Nephron progenitor cell (in vitro differentiated cells): ENCODE data around the gene DNAJC30.

Source experiments
- DNase-seq: peaks from one replicate; pipeline ENCODE4 v3.0.0; 2021
- H3K27ac Mint-ChIP-seq: 2 replicates; pipeline ENCODE4 v1.8.0; 2021; ENCODE audit warnings: mild to moderate bottlenecking, moderate library complexity, mixed read lengths
- H3K27me3 Mint-ChIP-seq: 2 replicates; pipeline ENCODE4 v1.8.0; 2021; ENCODE audit warnings: mild to moderate bottlenecking, low read depth, mixed read lengths; ENCODE audit not compliant: poor library complexity
- H3K36me3 Mint-ChIP-seq: 2 replicates; pipeline ENCODE4 v1.8.0; 2021; ENCODE audit warnings: low read depth, mixed read lengths
- H3K4me1 Mint-ChIP-seq: 2 replicates; pipeline ENCODE4 v1.8.0; 2021; ENCODE audit warnings: mixed read lengths
- H3K4me3 Mint-ChIP-seq: 2 replicates; pipeline ENCODE4 v1.8.0; 2021; ENCODE audit warnings: mild to moderate bottlenecking, moderate library complexity, mixed read lengths
- H3K9me3 Mint-ChIP-seq: 2 replicates; pipeline ENCODE4 v1.8.0; 2021; ENCODE audit warnings: mild to moderate bottlenecking, moderate library complexity, mixed read lengths
- TF ChIP-seq, protein P1 (sequence below): fragments of 200-600 bp; sonication (generic); IDR thresholded peaks from 2 replicates; pipeline ENCODE4 v1.5.0; 2021; ENCODE audit warnings: antibody characterized with exemption

The DNAJC30 gene

DNA sequence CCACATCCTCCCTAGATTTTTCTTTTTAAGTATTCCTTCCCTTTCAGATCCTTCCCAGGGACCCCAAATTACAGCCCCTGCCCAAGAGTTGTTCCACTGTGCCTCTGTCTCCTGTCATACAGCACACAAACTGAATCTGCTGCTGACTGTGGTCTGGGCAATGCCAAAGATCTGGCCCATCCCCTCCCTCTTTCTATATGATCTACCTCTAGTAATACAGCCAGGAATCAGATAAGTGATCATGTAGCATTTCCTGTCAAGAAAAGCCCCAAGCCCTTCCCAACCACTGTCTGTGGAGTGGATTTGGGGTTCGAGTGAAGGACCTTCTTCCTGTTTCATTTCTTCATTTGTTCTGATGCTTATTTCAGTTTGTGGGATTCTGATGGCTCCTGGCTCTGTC, 29.5 kb upstream of the DNAJC30 start:
- peaks cover 1% of the 10 kb centered on the region for H3K27me3 Mint-ChIP-seq
- H3K9me3 Mint-ChIP-seq = no peaks in the 10 kb centered on the region
- TF ChIP-seq, protein P1, sequence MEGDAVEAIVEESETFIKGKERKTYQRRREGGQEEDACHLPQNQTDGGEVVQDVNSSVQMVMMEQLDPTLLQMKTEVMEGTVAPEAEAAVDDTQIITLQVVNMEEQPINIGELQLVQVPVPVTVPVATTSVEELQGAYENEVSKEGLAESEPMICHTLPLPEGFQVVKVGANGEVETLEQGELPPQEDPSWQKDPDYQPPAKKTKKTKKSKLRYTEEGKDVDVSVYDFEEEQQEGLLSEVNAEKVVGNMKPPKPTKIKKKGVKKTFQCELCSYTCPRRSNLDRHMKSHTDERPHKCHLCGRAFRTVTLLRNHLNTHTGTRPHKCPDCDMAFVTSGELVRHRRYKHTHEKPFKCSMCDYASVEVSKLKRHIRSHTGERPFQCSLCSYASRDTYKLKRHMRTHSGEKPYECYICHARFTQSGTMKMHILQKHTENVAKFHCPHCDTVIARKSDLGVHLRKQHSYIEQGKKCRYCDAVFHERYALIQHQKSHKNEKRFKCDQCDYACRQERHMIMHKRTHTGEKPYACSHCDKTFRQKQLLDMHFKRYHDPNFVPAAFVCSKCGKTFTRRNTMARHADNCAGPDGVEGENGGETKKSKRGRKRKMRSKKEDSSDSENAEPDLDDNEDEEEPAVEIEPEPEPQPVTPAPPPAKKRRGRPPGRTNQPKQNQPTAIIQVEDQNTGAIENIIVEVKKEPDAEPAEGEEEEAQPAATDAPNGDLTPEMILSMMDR = no peak
- H3K36me3 Mint-ChIP-seq = no peaks in the 10 kb centered on the region
- H3K27ac Mint-ChIP-seq = no peak overlapping the region
- no peak for DNase-seq
- H3K4me1 Mint-ChIP-seq = peaks cover 34% of the 10 kb centered on the region
- H3K4me3 Mint-ChIP-seq = no peak overlapping the region

DNA sequence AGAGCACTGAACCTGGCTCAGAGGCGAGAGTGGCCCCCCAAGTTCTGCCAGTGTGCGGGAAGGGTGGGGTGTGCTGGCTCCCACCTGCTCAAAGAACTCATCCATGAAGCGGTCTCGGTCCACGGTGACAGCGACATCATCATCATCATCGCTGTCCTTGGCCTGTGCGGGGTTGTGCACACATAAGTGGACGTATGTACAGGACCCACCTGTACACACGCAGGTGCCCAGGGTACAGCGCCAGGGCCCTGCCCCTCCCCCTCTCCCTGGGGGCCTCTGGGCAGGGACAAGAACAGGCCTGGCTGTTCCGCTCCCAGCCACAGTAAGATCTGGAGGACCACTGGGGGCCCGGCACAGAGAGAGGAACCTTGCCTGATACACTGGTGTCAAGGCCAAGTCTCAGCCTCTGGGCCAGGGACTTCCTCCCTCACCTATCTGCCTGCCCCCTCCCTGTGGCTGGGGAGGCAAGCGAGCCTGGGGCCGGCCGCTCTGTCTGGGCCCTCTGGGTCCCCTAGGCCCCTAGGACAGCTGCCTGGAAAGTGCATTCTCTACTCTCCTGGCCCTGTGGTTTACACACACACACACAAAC, 25.8 kb upstream of the DNAJC30 start:
- Mint-ChIP-seq H3K27me3 (no peaks in the 10 kb centered on the region), H3K27ac (no peak overlapping the region), H3K36me3 (no peaks in the 10 kb centered on the region), H3K9me3 (no peaks in the 10 kb centered on the region), H3K4me3 (no peak overlapping the region), H3K4me1 (peaks cover 24% of the 10 kb centered on the region)
- no peak for DNase-seq
- TF ChIP-seq, protein P1 = no peak

DNA sequence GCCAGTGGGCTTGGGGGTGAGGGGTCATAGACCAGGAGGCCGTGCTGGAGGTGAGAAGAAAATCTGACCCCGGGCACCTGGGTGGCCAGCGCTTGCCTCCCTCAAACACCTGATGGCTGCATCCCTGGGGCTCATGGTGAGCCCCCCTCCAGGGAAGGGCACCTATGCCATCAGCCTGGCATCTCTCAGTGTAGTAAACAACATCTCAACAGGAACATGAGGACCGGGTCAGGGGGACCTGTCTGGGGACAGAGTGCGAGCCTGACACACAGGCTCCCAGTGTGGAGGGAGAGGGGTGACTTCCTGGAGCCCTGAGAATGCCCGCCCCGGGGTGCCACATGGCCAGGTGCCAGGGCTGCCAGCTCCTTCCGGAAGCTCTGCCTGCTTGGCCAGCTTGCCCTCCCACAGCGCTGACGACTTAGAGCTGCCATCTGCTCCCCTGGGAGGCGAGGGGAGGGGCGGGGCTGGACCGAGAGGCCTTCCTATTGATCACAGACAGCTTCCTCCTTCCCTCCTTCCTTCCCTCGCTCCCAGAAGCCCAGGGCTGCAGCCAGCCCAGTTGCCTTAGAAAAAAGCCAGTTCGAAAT, 23.9 kb upstream of the DNAJC30 start:
- no peaks in the 10 kb centered on the region for H3K9me3 Mint-ChIP-seq
- no peak for DNase-seq
- no peak overlapping the region for H3K27ac Mint-ChIP-seq
- peaks cover 3% of the 10 kb centered on the region for H3K36me3 Mint-ChIP-seq
- TF ChIP-seq, protein P1 = no peak
- H3K4me3 Mint-ChIP-seq = no peak overlapping the region
- peaks cover 4% of the 10 kb centered on the region for H3K27me3 Mint-ChIP-seq
- H3K4me1 Mint-ChIP-seq = peaks cover 28% of the 10 kb centered on the region

DNA sequence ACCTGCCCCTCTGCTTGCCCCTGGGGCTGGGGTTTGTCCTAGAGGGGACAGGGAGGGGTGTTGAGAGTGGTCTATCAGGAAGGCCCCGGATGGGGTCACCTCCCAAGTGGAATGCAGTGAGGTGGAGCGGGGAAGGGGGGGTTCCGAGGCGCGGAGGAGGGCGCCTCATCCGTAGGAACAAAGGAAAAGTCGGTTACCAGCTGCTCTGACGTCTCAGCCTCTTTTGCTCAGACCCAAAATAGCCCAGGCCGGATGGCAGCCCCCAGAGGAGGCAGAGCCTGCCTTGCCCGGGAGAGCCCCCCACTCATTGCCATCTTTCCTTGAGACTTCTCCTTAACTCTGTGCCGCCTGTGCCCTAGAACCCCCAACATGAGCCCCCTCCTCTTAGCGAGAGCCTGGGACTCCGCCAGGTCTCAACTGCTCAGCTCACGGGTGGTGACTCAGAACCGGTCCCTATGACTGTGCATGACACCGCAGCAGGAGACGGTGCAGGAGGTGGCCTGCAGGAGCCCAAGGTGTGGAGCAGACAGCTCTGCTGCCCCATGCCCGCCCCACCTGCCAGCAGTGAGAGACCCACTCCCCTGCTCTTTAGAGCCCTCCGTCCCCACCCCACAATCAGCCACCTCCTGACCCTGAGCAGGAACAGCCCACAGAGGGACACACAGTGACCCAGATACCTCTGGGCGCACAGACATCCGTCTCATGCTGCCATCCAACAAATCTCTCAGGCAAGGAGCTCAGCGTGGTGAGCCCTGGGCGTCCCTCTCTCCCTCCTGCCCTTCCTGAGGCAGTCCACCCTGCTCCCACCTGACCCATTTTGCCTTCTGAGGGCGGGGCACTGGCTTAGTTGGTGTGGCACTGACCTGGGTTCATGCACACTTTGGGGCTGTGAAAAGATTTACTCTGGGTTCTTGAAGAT, 23.1 kb upstream of the DNAJC30 start:
- Mint-ChIP-seq H3K4me3 (no peak overlapping the region), H3K36me3 (peaks cover 11% of the 10 kb centered on the region)
- TF ChIP-seq, protein P1 = no peak

DNA sequence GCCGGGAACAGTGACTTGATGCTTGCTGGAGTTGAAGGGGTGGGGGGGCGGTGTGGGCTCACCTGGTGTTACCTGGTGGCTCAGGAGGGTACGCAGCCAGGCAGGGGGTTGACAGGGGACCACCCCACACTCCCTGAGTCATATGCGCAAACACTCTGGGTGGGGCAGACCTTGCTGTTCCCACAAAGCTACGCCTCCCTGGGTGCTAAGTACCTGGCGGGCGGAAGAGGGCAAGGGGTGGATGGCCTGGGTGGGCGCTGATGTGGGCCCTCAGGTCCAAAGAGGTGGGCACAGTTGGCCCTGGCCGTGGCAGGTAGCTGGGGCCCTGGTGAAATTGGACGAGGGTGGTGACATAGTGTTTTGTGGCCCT, 22.3 kb upstream of the DNAJC30 start:
- Mint-ChIP-seq H3K4me1 (peaks cover 27% of the 10 kb centered on the region), H3K27ac (no peak overlapping the region), H3K9me3 (no peaks in the 10 kb centered on the region), H3K4me3 (no peak overlapping the region), H3K27me3 (peaks cover 6% of the 10 kb centered on the region), H3K36me3 (peaks cover 11% of the 10 kb centered on the region)
- TF ChIP-seq, protein P1 = no peak
- no peak for DNase-seq

More for the DNA sequence above, 23.1 kb upstream of the DNAJC30 start:
- DNase-seq = no peak
- H3K4me1 Mint-ChIP-seq = peaks cover 27% of the 10 kb centered on the region
- H3K9me3 Mint-ChIP-seq = no peaks in the 10 kb centered on the region
- H3K27ac Mint-ChIP-seq = peak overlapping the region; percentile 25
- H3K27me3 Mint-ChIP-seq = peaks cover 6% of the 10 kb centered on the region
